Coronary artery (tissue), 2 donors: ENCODE results near the gene C19orf44.
"Not testable (repeated sequence)": the region's sequence is repeated elsewhere in the genome, so short reads cannot be mapped to it uniquely, and the experiment has no call there.

Source experiments
- DNase-seq: peaks from one replicate; pipeline ENCODE4 v3.0.0-alpha.2; 2017; ENCODE audit warnings: low spot score
- H3K27ac ChIP-seq, 2 donors: fragments of 200-600 bp; sonication (generic); one replicate each; pipeline ENCODE4 v1.5.1; 2016 to 2019
- H3K4me3 ChIP-seq: fragments of 200-600 bp; sonication (generic); 2 replicates; pipeline ENCODE4 v1.5.1; 2016; ENCODE audit warnings: mild to moderate bottlenecking, moderate library complexity
- TF ChIP-seq, protein P1 (sequence below): fragments of 200-600 bp; sonication (generic); IDR thresholded peaks from one replicate; pipeline ENCODE4 v1.5.1; 2019; ENCODE audit warnings: antibody characterized with exemption

Gene C19orf44

DNA sequence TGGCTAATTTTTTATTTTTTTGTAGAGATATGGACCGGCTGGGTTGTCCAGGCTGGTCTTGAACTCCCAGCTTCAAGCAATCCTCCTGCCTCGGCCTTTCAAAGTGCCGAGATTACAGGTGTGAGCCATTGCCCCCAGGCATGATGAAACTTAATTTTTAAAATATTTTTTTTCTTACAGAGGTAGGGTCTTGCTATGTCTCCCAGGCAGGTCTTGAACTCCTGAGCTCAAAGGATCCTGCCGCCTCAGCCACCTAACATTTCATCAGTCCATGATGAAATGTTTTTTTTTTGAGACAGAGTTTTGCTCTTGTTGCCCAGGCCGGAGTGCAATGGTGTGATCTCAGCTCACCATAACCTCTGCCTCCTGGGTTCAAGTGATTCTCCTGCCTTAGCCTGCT is 12.4 kb downstream of the C19orf44 start:
- TF ChIP-seq, protein P1, sequence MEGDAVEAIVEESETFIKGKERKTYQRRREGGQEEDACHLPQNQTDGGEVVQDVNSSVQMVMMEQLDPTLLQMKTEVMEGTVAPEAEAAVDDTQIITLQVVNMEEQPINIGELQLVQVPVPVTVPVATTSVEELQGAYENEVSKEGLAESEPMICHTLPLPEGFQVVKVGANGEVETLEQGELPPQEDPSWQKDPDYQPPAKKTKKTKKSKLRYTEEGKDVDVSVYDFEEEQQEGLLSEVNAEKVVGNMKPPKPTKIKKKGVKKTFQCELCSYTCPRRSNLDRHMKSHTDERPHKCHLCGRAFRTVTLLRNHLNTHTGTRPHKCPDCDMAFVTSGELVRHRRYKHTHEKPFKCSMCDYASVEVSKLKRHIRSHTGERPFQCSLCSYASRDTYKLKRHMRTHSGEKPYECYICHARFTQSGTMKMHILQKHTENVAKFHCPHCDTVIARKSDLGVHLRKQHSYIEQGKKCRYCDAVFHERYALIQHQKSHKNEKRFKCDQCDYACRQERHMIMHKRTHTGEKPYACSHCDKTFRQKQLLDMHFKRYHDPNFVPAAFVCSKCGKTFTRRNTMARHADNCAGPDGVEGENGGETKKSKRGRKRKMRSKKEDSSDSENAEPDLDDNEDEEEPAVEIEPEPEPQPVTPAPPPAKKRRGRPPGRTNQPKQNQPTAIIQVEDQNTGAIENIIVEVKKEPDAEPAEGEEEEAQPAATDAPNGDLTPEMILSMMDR, result no peak
- Histone ChIP-seq H3K4me3 (no peak overlapping the region), H3K27ac (no peak overlapping the region)
- no peak for DNase-seq

DNA sequence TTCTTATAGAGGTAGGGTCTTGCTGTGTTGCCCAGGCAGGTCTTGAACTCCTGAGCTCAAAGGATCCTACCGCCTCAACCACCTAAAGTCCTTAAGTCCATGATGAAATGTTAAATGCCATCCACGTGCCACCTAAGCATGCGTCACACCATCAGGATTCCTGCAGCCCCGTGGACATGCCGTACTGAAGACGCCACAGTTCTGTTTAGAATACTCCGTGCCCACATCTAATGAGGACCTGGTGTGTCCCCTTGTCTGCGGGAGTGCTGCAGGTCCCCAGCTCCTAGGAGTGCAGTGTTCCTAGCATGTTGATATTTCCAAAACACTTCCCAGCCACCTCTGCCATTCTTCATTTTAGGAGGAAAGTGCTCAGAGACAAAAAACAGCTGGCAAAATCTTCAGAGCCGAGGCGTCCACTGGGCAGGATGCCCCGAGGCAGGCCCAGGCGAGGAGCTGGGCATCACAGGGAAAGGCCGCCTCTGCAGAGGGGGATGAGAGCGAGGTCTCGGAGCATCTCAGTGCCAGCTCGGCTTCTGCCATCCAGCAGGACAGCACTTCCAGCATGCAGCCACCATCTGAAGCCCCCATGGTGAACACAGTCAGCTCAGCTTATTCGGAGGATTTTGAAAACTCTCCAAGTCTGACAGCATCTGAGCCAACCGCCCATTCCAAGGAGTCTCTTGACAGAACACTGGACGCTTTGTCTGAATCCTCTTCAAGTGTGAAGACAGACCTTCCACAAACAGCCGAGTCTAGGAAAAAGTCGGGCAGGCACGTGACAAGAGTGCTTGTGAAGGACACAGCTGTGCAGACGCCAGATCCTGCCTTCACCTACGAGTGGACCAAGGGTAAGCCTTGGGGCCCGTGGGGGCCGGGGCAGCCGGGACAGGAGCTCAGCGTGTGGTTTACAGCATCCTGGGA is 13.2 kb downstream of the C19orf44 start:
- no peak for DNase-seq
- Histone ChIP-seq H3K27ac (peak overlapping the region in 1 of 2 donors; percentile 45), H3K4me3 (no peak overlapping the region)
- TF ChIP-seq, protein P1, result no peak

DNA sequence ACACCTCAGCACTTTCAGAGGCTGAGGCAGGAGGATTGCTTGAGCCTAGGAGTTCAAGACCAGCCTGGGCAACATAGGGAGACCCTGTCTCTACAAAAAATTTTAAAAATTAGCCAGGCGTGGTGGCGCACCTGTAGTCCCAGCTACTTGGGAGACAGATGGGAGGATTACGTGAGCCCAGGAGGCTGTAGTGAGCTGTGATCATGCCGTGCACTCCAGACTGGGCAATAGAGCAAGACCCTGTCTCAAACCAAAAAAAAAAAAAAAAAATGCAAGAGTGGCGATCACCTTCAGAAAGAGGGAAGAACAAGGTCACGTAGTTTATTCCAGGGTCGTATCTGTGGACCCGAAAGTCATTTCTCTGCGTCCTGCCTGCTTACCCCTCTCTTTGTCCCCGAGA is 16.4 kb downstream of the C19orf44 start:
- not testable (repeated sequence) for DNase-seq, H3K27ac ChIP-seq, H3K4me3 ChIP-seq

DNA sequence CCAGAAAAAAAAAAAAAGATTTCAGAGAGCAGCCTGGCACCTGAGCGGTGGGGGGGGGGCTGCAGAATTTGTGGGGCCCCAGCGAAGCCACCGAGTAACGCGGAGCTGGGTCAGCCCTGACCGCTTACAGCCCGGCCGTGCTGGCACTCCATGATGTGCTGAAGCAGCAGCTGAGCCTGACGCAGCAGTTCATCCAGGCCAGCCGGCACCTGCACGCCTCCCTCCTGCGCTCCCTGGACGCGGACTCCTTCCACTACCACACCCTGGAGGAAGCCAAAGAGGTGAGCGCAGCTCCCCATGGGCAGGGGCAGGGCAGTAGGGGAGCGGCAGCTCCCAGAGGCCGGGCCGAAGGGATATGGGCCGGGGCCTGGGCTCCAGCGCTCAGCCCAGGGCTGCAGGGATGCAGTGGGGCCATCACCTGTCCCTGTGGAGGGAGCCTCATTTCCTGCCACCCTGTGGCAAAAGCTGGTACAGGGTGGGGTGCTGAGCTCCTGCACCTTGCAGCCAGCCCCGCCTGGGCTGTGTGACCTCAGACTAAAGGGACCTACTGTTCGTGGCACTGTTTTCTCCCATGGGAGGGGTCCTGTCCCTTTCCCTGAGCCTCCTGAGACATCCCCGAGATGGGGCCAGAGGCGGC is 18.3 kb downstream of the C19orf44 start:
- DNase-seq, result no peak
- TF ChIP-seq, protein P1, result no peak
- no peak overlapping the region for H3K27ac ChIP-seq
- H3K4me3 ChIP-seq, result no peak overlapping the region

DNA sequence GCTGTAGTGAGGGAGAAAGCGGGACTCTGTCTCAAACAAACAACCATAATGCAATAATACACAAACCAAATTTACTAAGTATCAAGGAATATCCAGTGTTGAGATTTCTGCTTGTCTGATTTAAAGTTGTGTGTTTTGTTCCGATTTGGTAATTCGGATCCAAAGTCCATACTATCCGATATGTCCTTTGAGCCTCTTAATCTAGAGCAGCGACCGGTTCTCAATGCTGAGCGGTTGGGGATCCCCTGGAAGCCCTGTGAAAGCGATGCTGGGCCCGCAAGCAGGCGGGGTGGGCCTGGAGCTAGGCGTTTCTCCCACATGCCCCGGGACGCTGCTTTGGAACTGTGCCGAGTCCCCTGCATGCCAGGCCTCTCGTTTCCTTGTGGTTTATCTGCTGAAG is 20.2 kb downstream of the C19orf44 start:
- DNase-seq, result no peak
- TF ChIP-seq, protein P1, result no peak
- Histone ChIP-seq H3K4me3 (no peak overlapping the region), H3K27ac (no peak overlapping the region)

DNA sequence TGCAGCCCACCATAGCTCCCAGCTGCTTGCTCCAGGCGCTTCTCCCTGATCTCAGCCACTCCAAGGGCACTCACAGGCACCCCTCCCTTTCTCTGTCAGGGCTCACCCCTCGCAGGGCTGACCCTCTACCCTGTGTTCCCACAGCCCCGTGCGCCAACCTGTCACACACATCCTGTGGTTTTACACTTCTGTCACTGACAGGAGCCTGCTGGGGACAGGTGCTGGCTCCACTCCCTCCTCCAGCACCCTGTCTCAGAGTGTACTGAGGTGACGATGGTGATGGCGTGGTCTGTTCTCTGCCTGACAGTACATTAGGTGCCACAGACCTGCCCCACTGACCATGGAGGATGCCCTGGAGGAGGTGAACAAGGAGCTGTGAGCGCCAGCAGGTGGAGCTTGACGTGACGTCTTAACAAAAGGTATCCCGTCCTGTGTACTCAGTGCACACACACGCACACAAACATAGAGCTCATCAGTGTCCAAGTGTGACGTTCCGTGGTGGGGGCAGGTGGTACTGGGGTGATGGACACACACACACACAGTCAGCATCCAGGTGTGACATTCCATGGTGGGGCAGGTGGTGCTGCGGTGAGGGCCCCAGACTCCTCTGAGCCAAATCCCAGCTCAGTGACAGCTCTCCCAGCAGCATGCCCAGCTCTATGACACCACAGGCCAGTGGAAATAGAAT is 20.9 kb downstream of the C19orf44 start:
- no peak for DNase-seq
- TF ChIP-seq, protein P1, result no peak
- Histone ChIP-seq H3K27ac (no peak overlapping the region), H3K4me3 (no peak overlapping the region)

DNA sequence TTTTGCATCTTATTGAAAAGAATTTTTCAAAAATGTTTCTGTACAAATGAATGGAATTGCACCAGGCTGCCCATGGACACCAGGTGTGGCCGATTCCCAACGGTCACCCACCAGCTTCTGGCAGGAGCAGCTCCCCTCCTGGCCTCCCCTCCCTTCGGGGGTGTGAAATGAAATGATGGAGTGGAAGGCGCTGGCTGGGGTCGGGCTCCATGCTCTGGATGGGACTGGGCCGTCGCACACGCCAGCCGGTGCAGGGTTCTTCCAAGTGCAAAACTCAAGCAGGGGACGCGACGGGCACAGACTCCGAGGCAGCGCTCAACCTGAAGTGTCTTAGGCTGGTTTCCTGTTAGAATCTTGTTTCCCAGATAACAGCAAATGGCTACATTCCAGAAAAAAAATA is 21.9 kb downstream of the C19orf44 start:
- no peak for DNase-seq
- TF ChIP-seq, protein P1, result no peak
- no peak overlapping the region for H3K27ac ChIP-seq
- no peak overlapping the region for H3K4me3 ChIP-seq
